Fibroblast of lung (primary cell): ENCODE data around the gene KASH5.

Experiments used
- CTCF ChIP-seq, 2 donors: IDR thresholded peaks in 1 of 2; conservative IDR thresholded peaks in 1 of 2; 1 replicate in 1 of 2; 2 replicates in 1 of 2; pipeline ENCODE4 v1.5.1; 2011 to 2012; ENCODE audit warnings: low read length in 2 of 2, control low read depth in 1 of 2, inconsistent platforms in 1 of 2, low read depth in 1 of 2, mild to moderate bottlenecking in 1 of 2
- EZH2 ChIP-seq: IDR thresholded peaks from 2 replicates; pipeline ENCODE4 v1.5.1; 2012; ENCODE audit warnings: low read length, control low read depth, mild to moderate bottlenecking; ENCODE audit errors: missing control alignments

GRCh38 chr19:49453757-49454240, 65.8 kb downstream of the KASH5 start:
- TF ChIP-seq EZH2 (no peak), CTCF (conservative IDR thresholded peaks at IDR 0.05 in 1 of 2, IDR thresholded peaks at IDR 0.05 in 1 of 2; ENCODE audit: low read depth in 1 of 2, low read length in 2 of 2) (no peak)
